Measurements from ENCODE around the gene SNX5.

SNX5 gene

DNA sequence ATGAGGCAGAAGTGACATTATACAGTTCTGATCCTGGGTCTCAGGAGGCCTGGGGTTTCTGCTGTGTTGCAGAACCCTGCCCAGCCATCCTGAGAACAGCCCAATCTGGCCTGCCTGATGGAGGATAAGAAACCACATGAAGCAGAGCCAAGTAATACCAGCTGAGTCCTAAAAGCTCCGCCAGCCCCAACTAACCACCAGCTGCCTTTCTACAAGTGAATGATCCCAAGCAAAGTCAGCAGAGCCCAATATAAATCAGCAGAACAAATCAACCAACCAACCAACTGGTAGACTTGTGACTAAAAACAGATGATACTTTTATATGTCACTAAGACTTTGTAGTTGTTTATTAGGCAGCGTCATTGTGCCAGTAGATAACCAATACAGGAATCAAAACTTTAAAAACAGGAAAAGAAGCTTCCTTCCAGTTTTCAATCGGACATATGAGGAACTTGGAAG is 52.1 kb downstream of the SNX5 start:
- TF ChIP-seq EP300 (IDR thresholded peaks at IDR 0.05; ENCODE audit: borderline replicate concordance) (no peak), YY1 (IDR thresholded peaks at IDR 0.05; ENCODE audit: low read depth) (no peak), EGR1 (IDR thresholded peaks at IDR 0.05) (no peak), CEBPB (IDR thresholded peaks at IDR 0.05) (no peak), TEAD4 (IDR thresholded peaks at IDR 0.05) (no peak), FOXM1 (IDR thresholded peaks at IDR 0.05; ENCODE audit: borderline replicate concordance, low read depth) (no peak), RAD21 (IDR thresholded peaks at IDR 0.05; ENCODE audit: low read depth) (no peak), TCF12 (IDR thresholded peaks at IDR 0.05; ENCODE audit: low read depth) (no peak), ZBTB7A (IDR thresholded peaks at IDR 0.05; ENCODE audit: low read depth) (no peak), NFIC (IDR thresholded peaks at IDR 0.05) (no peak), TAF1 (IDR thresholded peaks at IDR 0.05; ENCODE audit: low read depth) (no peak)
- TF ChIP-seq, protein P1, sequence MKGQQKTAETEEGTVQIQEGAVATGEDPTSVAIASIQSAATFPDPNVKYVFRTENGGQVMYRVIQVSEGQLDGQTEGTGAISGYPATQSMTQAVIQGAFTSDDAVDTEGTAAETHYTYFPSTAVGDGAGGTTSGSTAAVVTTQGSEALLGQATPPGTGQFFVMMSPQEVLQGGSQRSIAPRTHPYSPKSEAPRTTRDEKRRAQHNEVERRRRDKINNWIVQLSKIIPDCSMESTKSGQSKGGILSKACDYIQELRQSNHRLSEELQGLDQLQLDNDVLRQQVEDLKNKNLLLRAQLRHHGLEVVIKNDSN (IDR thresholded peaks at IDR 0.05) = no peak
- TF ChIP-seq, protein P2, sequence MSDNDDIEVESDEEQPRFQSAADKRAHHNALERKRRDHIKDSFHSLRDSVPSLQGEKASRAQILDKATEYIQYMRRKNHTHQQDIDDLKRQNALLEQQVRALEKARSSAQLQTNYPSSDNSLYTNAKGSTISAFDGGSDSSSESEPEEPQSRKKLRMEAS (IDR thresholded peaks at IDR 0.05) = no peak

DNA sequence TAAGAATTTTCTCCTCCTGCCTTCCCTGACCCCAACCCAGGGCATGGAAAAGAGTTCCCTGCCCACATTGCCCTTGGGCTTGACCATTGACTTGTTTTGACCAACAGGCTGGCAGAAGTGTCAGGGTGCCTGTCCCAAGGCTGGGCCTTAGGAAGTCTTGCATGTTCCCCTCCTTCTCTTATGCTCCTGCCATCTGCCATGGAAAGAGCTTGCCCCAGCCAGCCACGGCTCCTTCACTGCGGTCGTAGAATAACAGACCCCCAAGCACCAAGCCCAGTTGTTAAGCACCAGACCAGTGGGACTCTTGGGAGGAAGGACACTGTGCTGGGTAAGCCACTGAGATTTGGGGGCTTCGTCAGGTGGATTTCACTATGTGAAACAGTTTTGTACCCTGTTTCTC is 53.6 kb downstream of the SNX5 start:
- TF ChIP-seq YY1 (IDR thresholded peaks at IDR 0.05; ENCODE audit: low read depth) (no peak), FOXM1 (IDR thresholded peaks at IDR 0.05; ENCODE audit: borderline replicate concordance, low read depth) (no peak), ZBTB7A (IDR thresholded peaks at IDR 0.05; ENCODE audit: low read depth) (no peak), RAD21 (IDR thresholded peaks at IDR 0.05; ENCODE audit: low read depth) (no peak), TCF12 (IDR thresholded peaks at IDR 0.05; ENCODE audit: low read depth) (no peak), TEAD4 (IDR thresholded peaks at IDR 0.05) (no peak), CREB1 (IDR thresholded peaks at IDR 0.05; ENCODE audit: low read depth) (no peak)

DNA sequence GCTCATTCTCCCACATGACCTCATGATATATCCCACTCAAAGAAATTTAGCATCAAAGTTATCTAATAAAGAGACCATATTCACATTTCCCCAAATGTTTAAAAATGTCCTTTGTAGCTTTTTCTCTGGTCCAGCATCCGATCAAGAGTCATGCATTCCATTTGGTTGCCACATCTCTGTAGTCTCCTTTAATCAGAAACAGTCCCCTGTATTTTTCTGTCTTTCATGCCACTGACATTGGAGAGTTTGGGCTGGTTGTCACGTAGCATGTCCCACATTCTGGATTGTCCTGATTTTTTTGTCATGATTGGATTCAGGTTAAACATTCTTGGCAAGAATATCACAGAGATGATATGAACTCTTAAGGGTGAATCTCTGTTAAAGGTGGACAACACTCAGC is 55.7 kb downstream of the SNX5 start:
- TF ChIP-seq EGR1 (IDR thresholded peaks at IDR 0.05) = no peak
- no peak for TF ChIP-seq RAD21 (IDR thresholded peaks at IDR 0.05; ENCODE audit: low read depth)
- TF ChIP-seq, protein P1 (IDR thresholded peaks at IDR 0.05) = no peak
- TF ChIP-seq TCF12 (IDR thresholded peaks at IDR 0.05; ENCODE audit: low read depth) = no peak
- TF ChIP-seq, protein P2 (IDR thresholded peaks at IDR 0.05) = no peak
- TF ChIP-seq FOXM1 (IDR thresholded peaks at IDR 0.05; ENCODE audit: borderline replicate concordance, low read depth) = no peak
- no peak for TF ChIP-seq ZBTB7A (IDR thresholded peaks at IDR 0.05; ENCODE audit: low read depth)
- TF ChIP-seq, protein P3, sequence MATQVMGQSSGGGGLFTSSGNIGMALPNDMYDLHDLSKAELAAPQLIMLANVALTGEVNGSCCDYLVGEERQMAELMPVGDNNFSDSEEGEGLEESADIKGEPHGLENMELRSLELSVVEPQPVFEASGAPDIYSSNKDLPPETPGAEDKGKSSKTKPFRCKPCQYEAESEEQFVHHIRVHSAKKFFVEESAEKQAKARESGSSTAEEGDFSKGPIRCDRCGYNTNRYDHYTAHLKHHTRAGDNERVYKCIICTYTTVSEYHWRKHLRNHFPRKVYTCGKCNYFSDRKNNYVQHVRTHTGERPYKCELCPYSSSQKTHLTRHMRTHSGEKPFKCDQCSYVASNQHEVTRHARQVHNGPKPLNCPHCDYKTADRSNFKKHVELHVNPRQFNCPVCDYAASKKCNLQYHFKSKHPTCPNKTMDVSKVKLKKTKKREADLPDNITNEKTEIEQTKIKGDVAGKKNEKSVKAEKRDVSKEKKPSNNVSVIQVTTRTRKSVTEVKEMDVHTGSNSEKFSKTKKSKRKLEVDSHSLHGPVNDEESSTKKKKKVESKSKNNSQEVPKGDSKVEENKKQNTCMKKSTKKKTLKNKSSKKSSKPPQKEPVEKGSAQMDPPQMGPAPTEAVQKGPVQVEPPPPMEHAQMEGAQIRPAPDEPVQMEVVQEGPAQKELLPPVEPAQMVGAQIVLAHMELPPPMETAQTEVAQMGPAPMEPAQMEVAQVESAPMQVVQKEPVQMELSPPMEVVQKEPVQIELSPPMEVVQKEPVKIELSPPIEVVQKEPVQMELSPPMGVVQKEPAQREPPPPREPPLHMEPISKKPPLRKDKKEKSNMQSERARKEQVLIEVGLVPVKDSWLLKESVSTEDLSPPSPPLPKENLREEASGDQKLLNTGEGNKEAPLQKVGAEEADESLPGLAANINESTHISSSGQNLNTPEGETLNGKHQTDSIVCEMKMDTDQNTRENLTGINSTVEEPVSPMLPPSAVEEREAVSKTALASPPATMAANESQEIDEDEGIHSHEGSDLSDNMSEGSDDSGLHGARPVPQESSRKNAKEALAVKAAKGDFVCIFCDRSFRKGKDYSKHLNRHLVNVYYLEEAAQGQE (IDR thresholded peaks at IDR 0.05; ENCODE audit: low read depth) = no peak
- no peak for TF ChIP-seq YY1 (IDR thresholded peaks at IDR 0.05; ENCODE audit: low read depth)
- TF ChIP-seq TEAD4 (IDR thresholded peaks at IDR 0.05) = no peak
- no peak for TF ChIP-seq EP300 (IDR thresholded peaks at IDR 0.05; ENCODE audit: borderline replicate concordance)
- no peak for TF ChIP-seq TAF1 (IDR thresholded peaks at IDR 0.05; ENCODE audit: low read depth)
- no peak for TF ChIP-seq CEBPB (IDR thresholded peaks at IDR 0.05)
- no peak for TF ChIP-seq CREB1 (IDR thresholded peaks at IDR 0.05; ENCODE audit: low read depth)

DNA sequence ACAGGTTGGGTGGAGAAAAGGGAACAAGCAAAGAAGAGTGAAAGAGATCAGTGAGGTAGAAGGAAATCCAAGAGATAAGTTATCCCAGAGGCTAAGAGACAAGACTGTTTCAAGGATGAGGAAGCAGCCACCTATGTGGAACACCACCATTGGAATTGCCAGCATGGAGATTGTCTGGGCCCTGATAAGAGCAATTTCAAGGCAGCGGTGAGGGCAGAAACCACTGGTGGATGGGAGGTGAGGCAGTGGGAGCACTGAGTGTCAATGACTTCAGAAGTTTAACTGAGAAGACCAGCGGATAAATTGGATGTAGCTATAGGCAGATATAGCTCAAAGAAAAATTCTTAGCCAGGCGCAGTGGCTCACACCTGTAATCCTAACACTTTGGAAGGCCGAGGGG is 56.7 kb downstream of the SNX5 start:
- no peak for TF ChIP-seq EP300 (IDR thresholded peaks at IDR 0.05; ENCODE audit: borderline replicate concordance)
- TF ChIP-seq YY1 (IDR thresholded peaks at IDR 0.05; ENCODE audit: low read depth) = no peak
- no peak for TF ChIP-seq FOXM1 (IDR thresholded peaks at IDR 0.05; ENCODE audit: borderline replicate concordance, low read depth)
- TF ChIP-seq ZBTB7A (IDR thresholded peaks at IDR 0.05; ENCODE audit: low read depth) = no peak
- no peak for TF ChIP-seq CREB1 (IDR thresholded peaks at IDR 0.05; ENCODE audit: low read depth)
- TF ChIP-seq NFIC (IDR thresholded peaks at IDR 0.05) = no peak
- TF ChIP-seq, protein P1 (IDR thresholded peaks at IDR 0.05) = no peak
- no peak for TF ChIP-seq EGR1 (IDR thresholded peaks at IDR 0.05)
- TF ChIP-seq TEAD4 (IDR thresholded peaks at IDR 0.05) = no peak
- TF ChIP-seq, protein P3 (IDR thresholded peaks at IDR 0.05; ENCODE audit: low read depth) = no peak
- no peak for TF ChIP-seq TAF1 (IDR thresholded peaks at IDR 0.05; ENCODE audit: low read depth)
- no peak for TF ChIP-seq TCF12 (IDR thresholded peaks at IDR 0.05; ENCODE audit: low read depth)
- TF ChIP-seq RAD21 (IDR thresholded peaks at IDR 0.05; ENCODE audit: low read depth) = no peak
- TF ChIP-seq, protein P2 (IDR thresholded peaks at IDR 0.05) = no peak
- no peak for TF ChIP-seq CEBPB (IDR thresholded peaks at IDR 0.05)

DNA sequence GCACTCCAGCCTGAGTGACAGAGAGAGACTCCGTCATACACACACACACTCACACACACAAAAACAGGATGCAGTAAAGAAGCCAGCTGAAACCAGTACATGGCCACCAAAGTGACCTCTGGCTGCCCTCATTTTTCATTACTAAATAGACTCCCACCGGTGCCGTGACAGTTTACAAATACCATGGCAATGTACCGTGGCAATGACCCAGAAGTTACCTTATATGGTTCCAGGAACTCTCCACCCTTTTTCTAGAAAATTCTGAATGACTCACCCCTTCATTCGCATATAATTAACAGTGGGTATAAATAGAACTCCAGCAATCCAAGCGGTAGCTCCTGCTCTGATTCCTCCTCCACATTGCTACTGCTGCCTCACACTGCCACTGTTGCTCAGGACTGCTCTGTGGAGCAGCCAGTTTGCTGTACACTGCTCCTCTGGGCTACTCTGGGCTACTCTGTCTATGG is 57.7 kb downstream of the SNX5 start:
- no peak for TF ChIP-seq EGR1 (IDR thresholded peaks at IDR 0.05)
